GM12874 (cell line): ENCODE results near the gene B4GALT5.

Experiments
- CTCF ChIP-seq: IDR thresholded peaks from 2 replicates; pipeline ENCODE4 v1.5.1; 2011; ENCODE audit warnings: low read depth, mild to moderate bottlenecking, control low read depth, low read length, moderate library complexity; ENCODE audit not compliant: insufficient read depth

Gene B4GALT5

GRCh38 chr20:49711667-49711987 lies 2.1 kb downstream of the B4GALT5 start:
- TF ChIP-seq CTCF: no peak

GRCh38 chr20:49710971-49711666 lies 2.6 kb downstream of the B4GALT5 start:
- no peak for TF ChIP-seq CTCF

GRCh38 chr20:49707118-49707517 lies 6.6 kb downstream of the B4GALT5 start:
- TF ChIP-seq CTCF: no peak

- TF ChIP-seq CTCF: no peak
Measured at GRCh38 chr20:49706630-49707091, 7.0 kb downstream of the B4GALT5 start.

- TF ChIP-seq CTCF: no peak
Measured at GRCh38 chr20:49705358-49705757, 8.3 kb downstream of the B4GALT5 start.

GRCh38 chr20:49704932-49705336 lies 8.7 kb downstream of the B4GALT5 start:
- no peak for TF ChIP-seq CTCF

- TF ChIP-seq CTCF: no peak
Measured at GRCh38 chr20:49701916-49702315, 11.8 kb downstream of the B4GALT5 start.
